ENCODE results near the gene EIF5.
A peak's percentile ranks its signal among the peaks of the same experiment; 100 is the strongest.
"Not testable (repeated sequence)": the region's sequence is repeated elsewhere in the genome, so short reads cannot be mapped to it uniquely, and the experiment has no call there.

EIF5 gene

GRCh38 chr14:103348154-103348553 lies 14.1 kb downstream of the EIF5 start:
- TF ChIP-seq CTCF (IDR thresholded peaks at IDR 0.05; ENCODE audit: low read depth, low read length): no peak
- peak; percentile 53 for DNase-seq (ENCODE audit: low read depth, low spot score)
- H3K4me3 ChIP-seq (ENCODE audit: low read depth, low read length): no peak overlapping the region
- in situ Hi-C loops (cut with HindIII; ENCODE audit: low sequenced_read_pairs): no loop called here

- no peak for TF ChIP-seq CTCF (IDR thresholded peaks at IDR 0.05; ENCODE audit: low read depth, low read length)
- no peak overlapping the region for H3K4me3 ChIP-seq (ENCODE audit: low read depth, low read length)
- DNase-seq (ENCODE audit: low read depth, low spot score): no peak
- in situ Hi-C loops (cut with HindIII; ENCODE audit: low sequenced_read_pairs): no loop called here
Measured at GRCh38 chr14:103349982-103350381, 15.9 kb downstream of the EIF5 start.

GRCh38 chr14:103353362-103353761 lies 19.3 kb downstream of the EIF5 start:
- in situ Hi-C loops (cut with HindIII; ENCODE audit: low sequenced_read_pairs): no loop called here
- DNase-seq (ENCODE audit: low read depth, low spot score): no peak

GRCh38 chr14:103354141-103354540 lies 20.1 kb downstream of the EIF5 start:
- in situ Hi-C loops (cut with HindIII; ENCODE audit: low sequenced_read_pairs): no loop called here
- TF ChIP-seq CTCF (IDR thresholded peaks at IDR 0.05; ENCODE audit: low read depth, low read length): no peak
- H3K4me3 ChIP-seq (ENCODE audit: low read depth, low read length): no peak overlapping the region
- DNase-seq (ENCODE audit: low read depth, low spot score): no peak

More at GRCh38 chr14:103353362-103353761, 19.3 kb downstream of the EIF5 start:
- no peak for TF ChIP-seq CTCF (IDR thresholded peaks at IDR 0.05; ENCODE audit: low read depth, low read length)
- H3K4me3 ChIP-seq (ENCODE audit: low read depth, low read length): no peak overlapping the region

- TF ChIP-seq CTCF (IDR thresholded peaks at IDR 0.05; ENCODE audit: low read depth, low read length): no peak
- no peak overlapping the region for H3K4me3 ChIP-seq (ENCODE audit: low read depth, low read length)
- in situ Hi-C loops (cut with HindIII; ENCODE audit: low sequenced_read_pairs): no loop called here
- DNase-seq (ENCODE audit: low read depth, low spot score): no peak
Measured at GRCh38 chr14:103356024-103356682, 22.1 kb downstream of the EIF5 start.

GRCh38 chr14:103357552-103357951 lies 23.5 kb downstream of the EIF5 start:
- DNase-seq (ENCODE audit: low read depth, low spot score); H3K4me3 ChIP-seq (ENCODE audit: low read depth, low read length); in situ Hi-C loops (cut with HindIII; ENCODE audit: low sequenced_read_pairs): not testable (repeated sequence)

- in situ Hi-C loops (cut with HindIII; ENCODE audit: low sequenced_read_pairs): no loop called here
- no peak overlapping the region for H3K4me3 ChIP-seq (ENCODE audit: low read depth, low read length)
- DNase-seq (ENCODE audit: low read depth, low spot score): no peak
- no peak for TF ChIP-seq CTCF (IDR thresholded peaks at IDR 0.05; ENCODE audit: low read depth, low read length)
Measured at GRCh38 chr14:103360548-103360947, 26.5 kb downstream of the EIF5 start.

Measured in astrocyte of the spinal cord (primary cell).